DMS114 treated with DMSO at 0.1 percent for 48 hours (cell line): Measurements from ENCODE around the gene CRYBA2.

Experiments used
- DNase-seq: peaks from one replicate; lab custom pipeline; 2025; ENCODE audit not compliant: unreplicated experiment; lab: John Stamatoyannopoulos, UW

The CRYBA2 gene

DNA sequence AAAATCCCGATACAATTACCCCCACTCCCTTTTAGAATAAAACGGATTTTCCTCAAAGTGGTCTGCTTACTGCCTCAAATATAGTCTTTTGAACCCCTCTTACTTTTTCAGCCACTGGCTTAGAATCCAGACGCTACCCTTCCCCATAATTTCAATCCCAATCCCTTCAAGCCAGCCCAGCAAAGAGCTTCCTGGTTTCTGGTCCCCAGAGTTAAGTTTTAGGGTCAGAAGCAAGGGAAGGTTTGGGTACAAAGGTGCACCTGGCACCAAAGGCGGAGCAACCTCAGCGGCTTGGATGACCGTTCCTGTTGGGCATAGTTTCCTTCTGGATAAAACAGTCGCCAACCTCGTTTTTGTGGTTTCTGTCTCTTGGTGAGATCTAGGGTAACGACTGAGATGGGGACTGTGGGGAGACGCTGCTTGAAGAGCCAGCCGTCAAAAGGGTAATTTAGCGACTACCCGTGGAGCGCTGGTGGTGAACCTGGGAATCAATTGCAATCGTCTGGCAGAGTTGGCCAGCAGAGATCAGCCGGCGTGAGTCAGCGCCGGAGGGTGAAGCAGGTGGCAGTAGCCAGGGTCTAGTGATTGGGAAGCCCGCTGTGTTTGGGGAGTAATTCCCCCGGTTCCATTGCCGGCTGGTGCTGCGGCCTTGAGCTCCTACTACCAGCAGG is 9.8 kb downstream of the CRYBA2 start:
- no peak for DNase-seq

- DNase-seq = no peak
Measured at GRCh38 chr2:218982586-218983262, 10.5 kb downstream of the CRYBA2 start.

GRCh38 chr2:218981881-218982585 is 11.2 kb downstream of the CRYBA2 start:
- no peak for DNase-seq

DNA sequence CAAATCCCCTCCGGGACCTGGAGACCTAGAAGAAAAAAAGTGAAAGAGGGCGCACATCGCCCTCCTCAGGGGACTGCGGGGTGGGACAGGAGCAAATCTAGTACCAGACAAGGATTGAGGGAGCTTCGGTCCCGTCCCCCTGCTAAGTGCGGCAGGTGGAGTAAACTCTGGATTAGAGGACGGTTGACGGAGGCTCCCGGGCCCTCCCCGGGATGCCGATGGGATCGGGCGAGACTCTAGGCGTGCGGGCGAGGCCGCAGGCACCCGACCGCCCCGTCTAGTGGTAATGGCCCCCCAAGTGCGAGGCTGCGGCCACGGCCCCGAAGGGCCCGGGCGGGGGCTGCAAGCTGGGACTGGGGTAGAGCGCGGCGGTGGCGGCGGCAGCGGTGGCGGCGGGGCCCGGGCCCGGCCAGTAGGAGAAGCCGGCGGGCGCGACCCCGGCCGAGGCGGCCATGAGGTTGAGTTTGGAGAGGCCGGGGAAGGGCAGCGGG is 11.8 kb downstream of the CRYBA2 start:
- DNase-seq = no peak

DNA sequence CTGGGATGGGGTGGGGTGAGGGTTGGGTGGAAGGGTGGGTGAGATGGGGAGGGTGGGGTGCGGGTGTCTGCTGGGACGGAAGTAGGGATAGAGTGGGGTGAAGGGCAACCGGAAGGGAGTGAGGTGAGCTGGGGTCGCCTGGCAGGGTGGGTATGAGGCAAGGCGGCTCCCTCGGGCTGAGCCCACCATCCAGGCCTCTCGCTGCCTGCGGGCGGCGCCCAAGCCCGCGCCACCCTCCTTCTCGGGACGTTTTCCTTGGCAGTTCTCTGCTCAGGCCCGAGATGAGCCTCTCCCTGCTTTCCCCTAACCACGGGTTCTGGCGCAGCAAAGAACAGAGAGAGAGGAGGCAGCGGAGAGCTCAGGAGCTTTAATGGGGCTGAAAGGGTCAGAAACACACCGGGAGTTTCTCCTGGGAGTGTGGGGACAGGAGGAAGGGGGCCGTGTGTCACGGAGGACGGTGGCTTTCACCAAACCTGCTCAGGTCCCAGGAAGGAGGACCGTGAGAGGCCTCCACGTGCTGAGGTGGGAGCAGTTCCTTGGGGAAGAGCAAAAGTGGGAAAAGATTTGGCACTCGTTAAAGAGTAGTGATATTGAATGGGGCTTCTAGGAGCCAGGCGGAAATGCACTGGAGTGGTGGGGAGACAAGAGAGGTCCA is 12.4 kb downstream of the CRYBA2 start:
- no peak for DNase-seq

DNA sequence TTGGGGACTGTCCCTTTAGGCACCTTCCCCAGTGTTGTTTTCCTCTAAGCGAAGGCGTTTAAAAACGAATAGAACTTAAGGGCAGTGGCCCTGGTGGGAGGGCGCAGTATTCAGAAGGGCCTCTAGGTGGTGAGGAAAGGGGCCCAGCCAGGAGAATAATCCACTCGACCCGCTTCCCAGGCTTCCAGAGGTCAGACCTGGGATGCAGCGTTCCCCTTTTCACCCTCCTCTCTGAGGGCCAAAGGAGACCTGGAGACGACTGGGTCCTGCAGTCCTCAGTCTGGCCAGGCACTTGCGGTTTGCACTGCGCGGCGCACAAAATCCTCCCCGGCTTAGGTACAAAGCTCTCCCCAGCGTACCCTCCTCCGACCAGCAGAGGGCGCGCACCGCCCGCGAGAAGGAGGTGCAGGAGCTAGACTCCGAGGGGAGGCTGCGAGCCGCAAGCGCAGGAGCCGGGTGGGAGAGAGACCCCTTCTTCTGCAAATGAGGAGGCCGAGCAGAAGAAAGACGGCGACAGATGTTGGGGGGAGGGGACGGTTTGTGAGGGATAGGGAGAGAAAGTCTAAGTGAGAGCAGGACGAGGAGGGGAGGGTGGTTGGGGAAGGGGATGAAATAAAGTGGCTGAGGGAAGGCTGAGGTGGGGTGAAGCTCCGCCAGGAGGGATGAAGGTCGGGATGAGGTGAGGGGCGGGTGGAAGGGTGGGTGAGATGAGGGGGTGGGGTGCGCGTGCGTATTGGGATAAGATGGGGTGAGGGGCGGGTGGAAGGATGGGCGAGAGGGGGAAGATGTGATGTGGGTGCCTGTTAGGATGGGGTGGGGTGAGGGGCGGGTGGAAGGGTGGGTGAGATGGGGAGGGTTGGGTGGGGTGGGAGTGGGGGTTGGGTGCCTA is 13.1 kb downstream of the CRYBA2 start:
- DNase-seq = peak; percentile 81

DNA sequence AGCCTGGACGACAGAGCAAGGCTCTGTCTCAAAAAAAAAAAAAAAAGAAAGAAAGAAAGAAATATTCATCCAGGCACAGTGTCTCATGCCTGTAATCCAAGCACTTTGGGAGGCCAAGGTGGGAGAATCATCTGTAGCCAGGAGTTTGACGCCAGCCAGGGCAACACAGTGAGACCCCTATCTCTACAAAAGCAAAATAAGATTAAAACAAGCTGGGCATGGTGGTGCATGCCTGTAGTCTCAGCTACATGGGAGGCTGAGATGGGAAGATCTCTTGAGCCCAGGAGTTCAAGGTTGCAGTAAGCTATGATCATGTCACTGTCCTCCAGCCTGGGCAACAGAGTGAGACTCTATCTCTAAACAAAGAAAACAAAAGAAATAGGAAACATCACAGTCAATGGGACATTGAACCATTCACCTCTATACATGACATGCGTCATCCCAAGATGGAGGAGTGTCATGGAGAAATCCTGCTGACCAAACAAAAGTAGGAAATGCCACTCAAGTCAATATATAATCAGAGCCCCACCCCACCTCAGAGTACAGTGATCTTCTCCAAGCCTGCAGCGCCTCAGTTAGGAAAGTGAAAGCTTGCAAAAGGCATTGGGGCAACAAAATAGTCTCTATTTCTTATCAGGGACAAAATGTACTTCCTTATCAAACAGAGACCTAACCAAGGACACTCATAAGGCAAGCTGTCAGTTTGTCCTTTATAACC is 18.0 kb downstream of the CRYBA2 start:
- DNase-seq = no peak

DNA sequence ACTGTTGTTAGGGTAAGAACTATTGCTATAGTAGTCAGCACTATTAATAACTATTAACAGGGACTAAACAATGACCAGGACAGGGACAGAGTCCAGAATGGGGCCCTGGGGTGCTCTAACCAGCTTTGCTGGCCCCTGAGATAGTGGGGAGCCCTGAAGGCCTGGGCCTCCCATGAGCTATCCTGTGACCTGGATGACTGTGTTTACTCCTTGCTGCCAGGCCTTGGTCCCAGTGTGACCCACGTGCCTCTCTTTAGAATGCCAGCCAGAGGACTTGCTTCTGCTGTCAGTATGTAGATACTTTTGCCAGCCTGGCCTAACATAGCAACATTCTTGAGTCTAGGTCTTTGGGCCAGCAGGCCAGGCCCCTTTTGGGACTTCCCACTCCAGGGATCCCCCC is 22.3 kb downstream of the CRYBA2 start:
- DNase-seq = no peak

DNA sequence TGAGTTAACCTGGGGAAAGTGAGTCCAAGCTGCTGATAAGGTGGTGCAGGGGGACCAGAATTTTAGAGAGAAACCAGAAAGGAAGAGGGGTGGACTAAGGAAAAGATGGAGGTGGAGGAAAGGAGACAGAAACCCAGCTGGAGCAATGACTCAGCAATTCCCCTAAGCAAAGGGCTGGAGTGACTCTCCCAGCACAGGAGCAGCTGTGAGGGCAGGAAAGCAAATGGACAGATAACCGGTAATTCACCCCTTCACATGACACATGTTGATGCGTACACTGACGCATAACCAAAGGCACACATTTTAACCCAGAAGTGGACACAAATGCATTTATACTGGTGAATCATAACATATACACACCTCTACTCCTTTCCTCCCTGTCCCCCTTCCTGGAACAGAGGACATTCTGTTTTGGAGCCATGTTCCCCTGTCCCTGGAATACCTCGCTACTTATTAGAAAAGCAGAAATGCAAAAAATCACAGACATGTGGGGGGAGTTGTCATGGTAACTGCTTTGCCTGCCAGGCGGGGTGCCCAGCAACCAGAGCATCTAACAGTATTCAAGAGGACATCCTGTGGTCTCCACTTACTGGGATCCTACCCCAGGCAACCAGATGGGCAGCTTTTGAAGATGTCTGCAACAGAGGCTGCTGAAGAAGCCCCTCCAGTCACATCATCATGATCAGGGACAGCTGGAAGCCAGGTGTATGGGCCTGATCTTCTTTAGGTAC is 29.0 kb downstream of the CRYBA2 start:
- DNase-seq = no peak

GRCh38 chr2:218963601-218964000 is 29.6 kb downstream of the CRYBA2 start:
- DNase-seq = no peak

GRCh38 chr2:218962859-218963492 is 30.2 kb downstream of the CRYBA2 start:
- DNase-seq = no peak

- no peak for DNase-seq
Measured at GRCh38 chr2:218961651-218962570, 31.3 kb downstream of the CRYBA2 start.

- DNase-seq = no peak
Measured at GRCh38 chr2:218961229-218961628, 32.0 kb downstream of the CRYBA2 start.

GRCh38 chr2:218960309-218961165 is 32.7 kb downstream of the CRYBA2 start:
- no peak for DNase-seq

DNA sequence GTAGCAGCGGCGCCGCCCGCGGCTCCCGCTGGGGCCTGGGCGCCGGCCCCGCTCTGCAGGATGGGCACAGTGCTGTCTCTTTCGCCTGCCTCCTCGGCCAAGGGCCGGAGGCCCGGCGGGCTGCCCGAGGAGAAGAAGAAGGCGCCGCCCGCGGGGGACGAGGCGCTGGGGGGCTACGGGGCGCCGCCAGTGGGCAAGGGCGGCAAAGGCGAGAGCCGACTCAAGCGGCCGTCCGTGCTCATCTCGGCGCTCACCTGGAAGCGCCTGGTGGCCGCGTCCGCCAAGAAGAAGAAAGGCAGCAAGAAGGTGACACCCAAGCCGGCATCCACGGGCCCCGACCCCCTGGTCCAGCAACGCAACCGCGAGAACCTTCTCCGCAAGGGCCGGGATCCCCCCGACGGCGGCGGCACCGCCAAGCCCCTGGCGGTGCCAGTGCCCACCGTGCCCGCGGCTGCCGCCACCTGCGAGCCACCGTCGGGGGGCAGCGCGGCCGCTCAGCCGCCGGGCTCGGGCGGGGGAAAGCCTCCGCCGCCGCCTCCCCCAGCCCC is 33.4 kb downstream of the CRYBA2 start:
- no peak for DNase-seq

- peak; percentile 81 for DNase-seq
Measured at GRCh38 chr2:218959141-218959731, 34.0 kb downstream of the CRYBA2 start, which contains the start of gene CDK5R2. CDK5R2 (plus strand) TSS chr2:218959666; CDS start chr2:218959821, 155 bp downstream.
